A673 (cell line): ENCODE data around the gene ANKRD55.

Experiments used
- EZH2 ChIP-seq: fragments of 200-600 bp; sonication (generic); IDR thresholded peaks from 2 replicates; pipeline ENCODE4 v1.6.1; 2017; ENCODE audit warnings: borderline replicate concordance, low read depth, mild to moderate bottlenecking, mixed read lengths, antibody characterized with exemption, low read length; ENCODE audit not compliant: poor library complexity, severe bottlenecking
- TF ChIP-seq, protein P1 (sequence below): fragments of 300-800, 200-600 bp; sonication (generic); conservative IDR thresholded peaks from 2 replicates; pipeline ENCODE4 v1.5.1; 2017; ENCODE audit warnings: low read depth, mild to moderate bottlenecking, antibody characterized with exemption, low read length, moderate library complexity, mixed read lengths

DNA sequence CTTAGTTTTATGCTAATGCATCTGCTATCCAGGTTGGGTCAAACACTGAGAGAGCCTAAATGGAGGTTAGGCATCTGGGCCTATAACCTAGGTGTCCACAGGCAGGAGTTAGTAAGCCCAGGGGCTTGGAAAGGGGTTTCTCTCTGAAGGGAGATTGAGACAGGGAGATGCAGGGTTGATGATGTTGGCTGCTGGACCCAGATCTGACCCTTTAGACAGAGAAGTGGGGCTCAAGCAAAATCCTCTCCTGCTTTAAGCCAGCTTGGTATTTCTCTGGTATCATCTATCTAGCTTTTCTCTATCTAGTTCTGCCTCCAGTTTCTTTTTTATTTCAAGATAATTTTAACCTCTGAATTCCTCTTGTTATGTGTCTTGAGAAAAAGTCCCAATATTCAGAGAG lies 18.3 kb upstream of the ANKRD55 start:
- no peak for TF ChIP-seq EZH2
- TF ChIP-seq, protein P1, sequence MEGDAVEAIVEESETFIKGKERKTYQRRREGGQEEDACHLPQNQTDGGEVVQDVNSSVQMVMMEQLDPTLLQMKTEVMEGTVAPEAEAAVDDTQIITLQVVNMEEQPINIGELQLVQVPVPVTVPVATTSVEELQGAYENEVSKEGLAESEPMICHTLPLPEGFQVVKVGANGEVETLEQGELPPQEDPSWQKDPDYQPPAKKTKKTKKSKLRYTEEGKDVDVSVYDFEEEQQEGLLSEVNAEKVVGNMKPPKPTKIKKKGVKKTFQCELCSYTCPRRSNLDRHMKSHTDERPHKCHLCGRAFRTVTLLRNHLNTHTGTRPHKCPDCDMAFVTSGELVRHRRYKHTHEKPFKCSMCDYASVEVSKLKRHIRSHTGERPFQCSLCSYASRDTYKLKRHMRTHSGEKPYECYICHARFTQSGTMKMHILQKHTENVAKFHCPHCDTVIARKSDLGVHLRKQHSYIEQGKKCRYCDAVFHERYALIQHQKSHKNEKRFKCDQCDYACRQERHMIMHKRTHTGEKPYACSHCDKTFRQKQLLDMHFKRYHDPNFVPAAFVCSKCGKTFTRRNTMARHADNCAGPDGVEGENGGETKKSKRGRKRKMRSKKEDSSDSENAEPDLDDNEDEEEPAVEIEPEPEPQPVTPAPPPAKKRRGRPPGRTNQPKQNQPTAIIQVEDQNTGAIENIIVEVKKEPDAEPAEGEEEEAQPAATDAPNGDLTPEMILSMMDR, result no peak
